Cardiac fibroblast (primary cell): Measurements from ENCODE around the gene ARIH1.

Experiments
- DNase-seq, 2 donors: peaks; one replicate each; pipeline versions ENCODE4 v3.0.0 to v3.0.0-alpha.2; 2010; ENCODE audit warnings: low read depth in 2 of 2
- H3K4me3 ChIP-seq, 2 donors: replicated peaks in 1 of 2; 1 replicate in 1 of 2; 2 replicates in 1 of 2; pipeline ENCODE4 v1.5.1; 2011; ENCODE audit warnings: low read depth in 2 of 2, low read length in 2 of 2, mild to moderate bottlenecking in 2 of 2, moderate library complexity in 1 of 2
- CTCF ChIP-seq: IDR thresholded peaks from one replicate; pipeline ENCODE4 v1.5.1; 2011; ENCODE audit warnings: low read depth, mild to moderate bottlenecking, low read length, inconsistent platforms

Gene ARIH1

GRCh38 chr15:72451224-72451623 lies 22.9 kb upstream of the ARIH1 start:
- TF ChIP-seq CTCF: no peak
- no peak overlapping the region for H3K4me3 ChIP-seq
- DNase-seq: no peak

GRCh38 chr15:72456684-72457083 lies 17.4 kb upstream of the ARIH1 start:
- H3K4me3 ChIP-seq: no peak overlapping the region
- DNase-seq: no peak
- TF ChIP-seq CTCF: no peak

- no peak for TF ChIP-seq CTCF
Observed at GRCh38 chr15:72460402-72460801, 13.7 kb upstream of the ARIH1 start.

GRCh38 chr15:72463702-72464101 lies 10.4 kb upstream of the ARIH1 start:
- no peak for DNase-seq
- no peak for TF ChIP-seq CTCF
- H3K4me3 ChIP-seq: no peak overlapping the region

More at GRCh38 chr15:72460402-72460801, 13.7 kb upstream of the ARIH1 start:
- no peak overlapping the region for H3K4me3 ChIP-seq
- no peak for DNase-seq

GRCh38 chr15:72464251-72464650 lies 9.9 kb upstream of the ARIH1 start:
- H3K4me3 ChIP-seq: no peak overlapping the region
- DNase-seq: no peak
- no peak for TF ChIP-seq CTCF

GRCh38 chr15:72468103-72468502 lies 6.0 kb upstream of the ARIH1 start:
- no peak for TF ChIP-seq CTCF

GRCh38 chr15:72472992-72473610 lies 1.0 kb upstream of the ARIH1 start:
- H3K4me3 ChIP-seq: peak overlapping the region; percentile 83 to 94
- peak; percentile 25 for TF ChIP-seq CTCF
- DNase-seq: peak; percentile 54

More at GRCh38 chr15:72468103-72468502, 6.0 kb upstream of the ARIH1 start:
- DNase-seq: no peak
- no peak overlapping the region for H3K4me3 ChIP-seq
